ENCODE data around the gene MARCHF6. TPM values are rescaled to one million over a fixed set of nuclear protein-coding genes. Genes with fewer than 3 reads are reported as not detected.
A peak's percentile ranks its signal among the peaks of the same experiment; 100 is the strongest.
"Not testable (repeated sequence)": the region's sequence is repeated elsewhere in the genome, so short reads cannot be mapped to it uniquely, and the experiment has no call there.

Gene MARCHF6
- total RNA-seq, 3 donors from 2014 or later, result 94.5 to 110 (median 96.7) TPM

DNA sequence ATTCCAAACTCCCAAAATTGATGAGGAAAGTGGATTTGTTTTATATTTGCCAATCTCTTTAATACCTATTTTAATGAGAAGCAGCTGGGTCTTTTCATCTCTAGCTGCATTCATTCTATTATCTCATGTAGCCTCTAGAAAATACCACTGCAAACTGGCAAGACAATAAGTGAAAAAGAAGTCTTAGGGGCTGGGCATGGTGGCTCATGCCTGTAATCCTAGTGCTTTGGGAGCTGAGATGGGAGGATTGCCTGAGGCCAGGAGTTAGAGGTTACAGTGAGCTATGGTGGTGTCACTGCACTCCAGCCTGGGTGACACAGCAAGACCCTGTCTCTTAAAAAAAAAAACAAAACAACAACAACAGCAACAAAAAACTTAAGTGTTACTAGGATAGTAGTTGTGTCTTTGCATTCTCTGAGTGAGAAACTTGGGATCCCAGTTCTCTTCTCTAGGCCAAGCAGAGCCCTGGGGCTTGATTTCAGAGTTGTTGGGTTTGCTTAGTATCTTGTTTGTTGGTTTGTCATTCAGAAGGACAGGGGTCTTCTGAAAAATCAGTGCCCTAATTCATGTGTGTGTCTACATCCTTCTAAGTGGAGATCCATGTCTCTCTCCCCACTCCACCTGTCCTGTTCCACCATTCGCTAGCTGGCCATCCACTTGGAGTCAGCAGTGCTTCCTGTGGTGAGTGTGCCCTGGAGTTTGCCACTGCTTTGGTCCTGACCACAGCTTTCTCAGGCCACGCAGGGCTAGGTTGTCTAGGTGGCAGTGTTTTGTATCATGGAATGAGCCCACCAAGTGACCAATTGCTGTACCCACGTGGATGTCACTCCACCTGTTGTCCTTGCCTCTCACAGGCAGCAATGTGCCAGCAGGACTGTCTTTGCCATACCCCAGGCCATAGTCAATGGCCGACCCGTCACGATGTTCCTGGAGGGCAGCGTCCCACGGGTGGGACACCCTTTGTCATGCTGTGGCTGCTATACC is 19.5 kb downstream of the MARCHF6 start:
- Mint-ChIP-seq H3K27me3 (ENCODE audit: low read depth) (no peaks in the 10 kb centered on the region), H3K9me3 (no peaks in the 10 kb centered on the region), H3K4me1 (ENCODE audit: low read depth) (peaks cover 79% of the 10 kb centered on the region), H3K4me3 (no peak overlapping the region), H3K36me3 (ENCODE audit: insufficient read depth) (peaks cover 24% of the 10 kb centered on the region)
- DNase-seq (no peak), ATAC-seq (no peak)

DNA sequence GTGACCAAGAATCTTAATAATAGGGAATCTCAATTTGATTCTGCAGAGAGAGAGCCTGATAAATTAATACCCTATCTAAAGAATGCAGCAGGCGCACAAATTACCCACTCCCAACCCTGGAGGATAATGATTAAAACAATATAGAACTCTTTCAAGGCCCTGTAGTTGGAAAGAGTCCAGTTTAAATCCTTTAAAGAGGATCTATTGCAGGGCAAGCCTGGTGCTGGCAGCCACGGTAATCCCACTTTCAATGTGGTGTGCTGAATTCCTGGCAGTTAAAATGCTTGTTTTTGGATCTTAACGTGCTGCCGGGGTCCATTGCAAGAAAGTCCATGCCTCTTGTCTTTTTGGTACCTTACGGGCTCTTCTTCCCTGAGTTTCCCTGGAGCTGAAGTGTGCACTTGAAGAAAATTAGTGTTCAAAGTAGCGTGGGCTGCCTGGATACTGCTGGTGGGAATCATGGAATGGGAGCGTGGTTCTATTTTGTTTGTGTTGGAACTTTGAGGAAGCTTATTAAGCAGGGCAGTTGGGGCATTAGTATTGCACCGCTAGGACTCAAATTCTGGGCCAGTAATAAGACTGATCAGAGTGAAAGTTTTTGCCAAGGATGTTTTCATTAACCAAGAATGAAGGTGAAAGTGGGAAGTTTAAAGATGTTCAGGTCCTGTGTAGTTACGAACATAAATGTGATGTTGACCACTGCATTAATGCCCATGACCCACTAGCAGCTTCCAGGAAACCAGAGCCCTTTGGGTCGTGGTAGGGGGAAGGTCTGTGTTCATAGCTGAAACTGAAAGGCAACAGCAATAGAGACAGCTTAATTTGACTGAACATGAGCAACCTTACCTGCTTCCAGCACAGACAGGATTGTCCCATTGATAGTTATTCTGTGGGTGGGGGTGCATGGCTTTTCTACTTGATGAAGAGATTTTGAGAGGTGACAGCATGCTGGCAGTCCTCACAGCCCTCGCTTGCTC is 20.8 kb downstream of the MARCHF6 start:
- Mint-ChIP-seq H3K36me3 (ENCODE audit: insufficient read depth) (peaks cover 24% of the 10 kb centered on the region), H3K4me1 (ENCODE audit: low read depth) (peaks cover 75% of the 10 kb centered on the region), H3K4me3 (no peak overlapping the region), H3K9me3 (no peaks in the 10 kb centered on the region), H3K27me3 (ENCODE audit: low read depth) (no peaks in the 10 kb centered on the region)
- ATAC-seq (no peak), DNase-seq (no peak)

DNA sequence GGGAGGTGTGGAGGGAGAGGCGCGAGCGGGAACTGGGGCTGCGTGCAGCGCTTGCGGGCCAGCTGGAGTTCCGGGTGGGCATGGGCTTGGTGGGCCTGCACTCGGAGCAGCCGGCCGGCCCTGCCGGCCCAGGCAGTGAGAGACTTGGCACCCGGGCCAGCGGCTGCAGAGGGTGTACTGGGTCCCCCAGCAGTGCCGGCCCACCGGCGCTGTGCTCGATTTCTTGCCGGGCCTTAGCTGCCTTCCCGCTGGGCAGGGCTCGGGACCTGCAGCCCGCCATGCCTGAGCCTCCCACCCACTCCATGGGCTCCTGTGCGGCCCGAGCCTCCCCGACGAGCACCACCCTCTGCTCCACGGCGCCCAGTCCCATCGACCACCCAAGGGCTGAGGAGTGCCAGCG is 21.7 kb downstream of the MARCHF6 start:
- H3K27me3 Mint-ChIP-seq (ENCODE audit: low read depth); ATAC-seq; DNase-seq; H3K9me3 Mint-ChIP-seq; H3K4me3 Mint-ChIP-seq: not testable (repeated sequence)
- Mint-ChIP-seq H3K4me1 (ENCODE audit: low read depth) (peaks cover 70% of the 10 kb centered on the region), H3K36me3 (ENCODE audit: insufficient read depth) (peaks cover 24% of the 10 kb centered on the region)

DNA sequence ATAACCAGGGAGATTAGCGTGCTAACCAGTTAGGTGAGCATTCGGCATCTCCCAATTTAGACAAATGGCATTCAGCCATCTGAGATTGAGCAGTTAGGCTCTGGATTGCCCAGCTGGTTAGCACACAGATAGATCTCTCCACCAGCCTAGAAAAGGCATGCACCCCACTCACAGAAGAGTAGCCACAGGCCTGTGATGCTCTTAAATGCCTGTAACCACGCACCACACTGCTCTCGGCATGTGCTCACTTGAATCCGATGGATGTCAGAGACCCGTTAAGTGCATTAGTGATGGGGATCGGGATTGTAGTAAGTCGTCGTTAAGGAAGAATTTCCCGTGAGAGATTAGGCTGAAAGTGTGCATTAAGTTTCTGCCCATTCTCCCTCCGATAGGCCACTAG is 23.0 kb downstream of the MARCHF6 start:
- Mint-ChIP-seq H3K9me3 (no peaks in the 10 kb centered on the region), H3K4me1 (ENCODE audit: low read depth) (peaks cover 60% of the 10 kb centered on the region), H3K4me3 (no peak overlapping the region), H3K36me3 (ENCODE audit: insufficient read depth) (peaks cover 29% of the 10 kb centered on the region), H3K27me3 (ENCODE audit: low read depth) (no peaks in the 10 kb centered on the region)
- ATAC-seq, result no peak
- no peak for DNase-seq

DNA sequence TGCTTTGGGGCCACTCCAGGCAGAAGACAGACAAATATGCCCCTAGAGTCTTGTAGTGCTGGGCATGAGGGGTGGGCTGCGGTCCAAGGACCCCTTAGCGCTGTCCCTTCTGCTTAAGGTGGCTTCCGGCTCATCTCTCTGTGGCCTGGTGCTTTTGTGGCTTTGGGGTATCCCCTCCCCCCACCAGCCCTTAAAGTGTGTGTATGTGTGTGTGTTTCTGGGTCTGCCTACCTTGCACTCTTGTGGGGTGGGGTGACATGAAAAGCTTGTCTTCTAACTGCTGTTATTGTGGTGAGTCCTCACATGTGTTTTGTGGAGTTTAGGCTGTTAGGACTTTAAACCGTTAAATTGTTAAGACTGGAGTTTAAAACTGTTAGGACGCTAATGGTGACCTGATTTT is 23.6 kb downstream of the MARCHF6 start:
- no peaks in the 10 kb centered on the region for H3K27me3 Mint-ChIP-seq (ENCODE audit: low read depth)
- DNase-seq (no peak), ATAC-seq (peak; percentile 18 to 51)
- peaks cover 56% of the 10 kb centered on the region for H3K4me1 Mint-ChIP-seq (ENCODE audit: low read depth)
- no peaks in the 10 kb centered on the region for H3K9me3 Mint-ChIP-seq
- H3K36me3 Mint-ChIP-seq (ENCODE audit: insufficient read depth), result peaks cover 31% of the 10 kb centered on the region
- no peak overlapping the region for H3K4me3 Mint-ChIP-seq

DNA sequence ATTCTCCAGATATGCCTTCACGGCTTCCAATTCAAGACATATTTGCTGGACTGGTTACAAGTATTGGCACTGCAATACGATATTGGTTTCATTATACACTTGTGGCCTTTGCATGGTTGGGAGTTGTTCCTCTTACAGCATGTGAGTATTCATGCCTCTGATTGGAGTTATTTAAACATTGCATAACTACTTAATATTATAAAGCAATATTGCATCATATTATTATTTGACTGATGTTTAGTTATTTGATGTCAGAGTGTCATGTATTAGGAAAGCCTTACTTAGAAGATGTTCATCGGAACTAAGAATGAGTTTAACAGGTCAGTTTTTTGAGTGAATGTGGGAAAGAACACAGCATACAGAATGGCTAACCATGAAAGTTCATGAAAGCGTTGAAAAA is 28.3 kb downstream of the MARCHF6 start:
- DNase-seq (no peak), ATAC-seq (no peak)
- Mint-ChIP-seq H3K4me3 (no peak overlapping the region), H3K36me3 (ENCODE audit: insufficient read depth) (peaks cover 36% of the 10 kb centered on the region), H3K9me3 (no peaks in the 10 kb centered on the region), H3K4me1 (ENCODE audit: low read depth) (peaks cover 22% of the 10 kb centered on the region), H3K27me3 (ENCODE audit: low read depth) (no peaks in the 10 kb centered on the region)

DNA sequence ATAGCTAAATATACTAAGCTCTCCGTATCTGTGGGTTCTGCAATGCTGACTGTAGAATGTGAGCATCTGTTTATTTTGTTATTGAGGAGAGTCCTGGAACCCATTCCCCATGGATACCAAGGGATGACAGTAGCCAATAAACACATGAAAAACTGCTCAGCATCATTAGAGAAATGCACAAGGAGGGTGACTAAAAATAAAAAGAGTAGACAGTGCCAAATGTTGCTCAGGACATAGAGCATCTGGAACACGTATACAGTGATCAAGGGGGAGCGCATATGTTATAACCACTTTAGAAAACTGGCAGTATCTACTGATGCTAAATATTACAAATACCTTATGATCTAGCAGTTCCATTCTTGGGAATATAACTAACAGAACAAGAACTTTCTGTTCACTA is 31.0 kb downstream of the MARCHF6 start:
- Mint-ChIP-seq H3K9me3 (no peaks in the 10 kb centered on the region), H3K27me3 (ENCODE audit: low read depth) (no peaks in the 10 kb centered on the region), H3K4me3 (no peak overlapping the region), H3K4me1 (ENCODE audit: low read depth) (peaks cover 7% of the 10 kb centered on the region), H3K36me3 (ENCODE audit: insufficient read depth) (peaks cover 32% of the 10 kb centered on the region)
- ATAC-seq, result no peak
- DNase-seq, result no peak

DNA sequence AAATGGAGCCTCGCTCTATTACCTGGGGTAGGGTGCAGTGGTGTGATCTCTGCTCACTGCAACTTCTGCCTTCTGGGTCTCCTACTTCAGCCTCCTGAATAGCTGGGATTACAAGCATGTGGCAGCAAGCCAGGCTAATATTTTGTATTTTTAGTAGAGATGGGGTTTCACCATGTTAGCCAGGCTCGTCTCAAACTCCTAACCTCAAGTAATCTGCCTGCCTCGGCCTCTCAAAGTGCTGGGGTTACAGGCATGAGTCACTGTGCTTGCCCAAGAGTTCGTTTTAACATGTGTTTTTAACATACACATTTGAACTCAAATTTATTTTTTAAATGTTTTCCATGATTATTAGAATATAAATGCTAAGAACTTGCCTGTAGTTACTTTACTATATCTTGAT is 34.2 kb downstream of the MARCHF6 start:
- Mint-ChIP-seq H3K4me1 (ENCODE audit: low read depth) (peaks cover 3% of the 10 kb centered on the region), H3K9me3 (no peaks in the 10 kb centered on the region), H3K36me3 (ENCODE audit: insufficient read depth) (peaks cover 33% of the 10 kb centered on the region), H3K27me3 (ENCODE audit: low read depth) (no peaks in the 10 kb centered on the region), H3K4me3 (no peak overlapping the region)
- ATAC-seq (no peak), DNase-seq (no peak)

DNA sequence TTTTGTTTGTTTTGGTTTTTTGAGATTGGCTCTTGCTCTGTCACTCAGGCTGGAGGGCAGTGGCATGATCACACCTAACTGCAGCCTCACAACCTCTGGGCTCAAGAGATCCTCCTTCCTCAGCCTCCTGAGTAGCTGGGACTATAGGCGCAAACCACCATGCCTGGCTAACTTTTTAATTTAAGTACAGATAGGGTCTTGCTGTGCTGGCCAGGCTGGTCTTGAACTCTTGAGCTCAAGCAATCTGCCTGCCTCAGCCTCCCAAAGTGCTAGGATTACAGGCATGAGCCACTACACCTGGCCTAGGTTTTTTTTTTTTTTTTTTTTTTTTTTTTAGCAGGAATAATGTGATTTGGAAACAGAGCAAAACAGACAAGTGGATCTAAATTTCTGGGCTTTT is 37.6 kb downstream of the MARCHF6 start:
- peaks cover 31% of the 10 kb centered on the region for H3K36me3 Mint-ChIP-seq (ENCODE audit: insufficient read depth)
- H3K4me1 Mint-ChIP-seq (ENCODE audit: low read depth), result no peaks in the 10 kb centered on the region
- DNase-seq (no peak), ATAC-seq (no peak)
- H3K4me3 Mint-ChIP-seq, result no peak overlapping the region
- H3K27me3 Mint-ChIP-seq (ENCODE audit: low read depth), result no peaks in the 10 kb centered on the region
- no peaks in the 10 kb centered on the region for H3K9me3 Mint-ChIP-seq

DNA sequence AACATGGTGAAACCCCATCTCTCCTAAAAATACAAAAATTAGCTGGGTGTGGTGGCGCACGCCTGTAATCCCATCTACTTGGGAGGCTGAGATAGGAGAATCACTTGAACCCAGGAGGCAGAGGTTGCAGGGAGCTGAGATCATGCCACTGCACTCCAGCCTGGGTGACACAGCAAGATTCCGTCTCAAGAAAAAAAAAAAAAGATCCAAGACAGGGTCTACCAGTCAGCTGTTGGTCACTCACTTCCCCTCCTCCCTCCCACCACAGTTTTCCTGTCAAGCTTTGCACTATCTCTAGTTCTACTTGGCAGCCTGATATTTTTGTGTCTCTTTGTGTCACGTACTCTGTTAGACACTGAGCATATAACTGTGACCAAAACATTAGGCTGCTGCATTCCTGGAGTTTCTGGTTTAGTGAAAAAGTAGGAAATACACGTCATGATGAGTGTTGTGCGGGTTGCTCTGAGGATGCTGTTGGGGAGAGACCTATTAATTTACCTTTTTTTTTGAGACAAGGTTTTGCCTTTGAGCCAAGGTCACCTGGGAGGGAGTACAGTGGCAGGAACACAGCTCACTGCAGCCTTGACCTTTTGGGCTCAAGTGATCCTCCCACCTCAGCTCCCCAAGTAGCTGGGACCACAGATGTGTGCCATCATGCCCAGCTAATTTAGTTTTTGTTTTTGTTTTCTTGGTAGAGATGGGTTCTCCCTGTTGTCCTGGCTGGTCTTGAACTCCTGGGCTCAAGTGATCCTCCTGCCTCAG is 39.3 kb downstream of the MARCHF6 start:
- not testable (repeated sequence) for H3K4me1 Mint-ChIP-seq (ENCODE audit: low read depth); ATAC-seq; DNase-seq; H3K27me3 Mint-ChIP-seq (ENCODE audit: low read depth); H3K4me3 Mint-ChIP-seq; H3K9me3 Mint-ChIP-seq
- H3K36me3 Mint-ChIP-seq (ENCODE audit: insufficient read depth), result peaks cover 40% of the 10 kb centered on the region

DNA sequence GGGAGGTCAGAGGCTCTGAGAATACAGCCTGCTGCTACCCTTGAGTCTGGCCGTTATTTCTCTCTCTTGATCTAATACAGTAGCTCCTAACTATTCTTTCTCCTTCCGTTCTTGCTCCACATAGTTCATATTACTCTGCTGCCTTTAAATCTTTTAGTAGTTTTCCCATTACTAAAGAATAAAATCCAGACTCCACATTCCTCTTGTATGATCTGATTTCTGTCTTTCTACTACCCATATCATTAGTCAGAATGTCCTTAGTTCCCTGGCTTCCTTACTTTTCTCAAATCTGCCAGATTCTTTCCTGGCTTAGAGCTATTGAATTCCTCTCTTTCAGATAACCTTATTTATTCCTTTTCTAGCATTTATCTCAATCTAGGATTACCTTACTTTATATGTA is 40.0 kb downstream of the MARCHF6 start:
- no peaks in the 10 kb centered on the region for H3K27me3 Mint-ChIP-seq (ENCODE audit: low read depth)
- H3K4me3 Mint-ChIP-seq, result no peak overlapping the region
- peaks cover 44% of the 10 kb centered on the region for H3K36me3 Mint-ChIP-seq (ENCODE audit: insufficient read depth)
- ATAC-seq (no peak), DNase-seq (no peak)
- H3K4me1 Mint-ChIP-seq (ENCODE audit: low read depth), result peaks cover 2% of the 10 kb centered on the region
- H3K9me3 Mint-ChIP-seq, result no peaks in the 10 kb centered on the region

DNA sequence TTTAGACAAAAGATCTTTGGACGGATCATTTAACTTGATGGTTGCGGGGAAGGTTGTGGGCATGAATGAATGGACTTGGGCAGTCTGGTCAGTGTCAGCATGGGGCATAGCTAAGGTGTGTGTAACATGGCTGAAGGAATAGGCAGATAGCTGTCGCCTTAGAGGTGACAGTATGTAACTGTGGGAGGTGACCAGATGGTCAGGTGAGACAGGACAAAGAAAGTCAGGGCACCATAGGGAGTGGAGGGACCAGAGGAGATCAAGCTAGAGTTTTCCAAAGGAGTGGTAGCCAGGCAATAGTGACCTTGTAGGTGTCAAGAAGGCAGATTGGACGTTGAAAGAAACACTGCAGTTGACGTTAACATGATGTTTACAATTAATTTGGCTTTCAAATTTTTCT is 43.1 kb downstream of the MARCHF6 start:
- H3K36me3 Mint-ChIP-seq (ENCODE audit: insufficient read depth), result peaks cover 50% of the 10 kb centered on the region

DNA sequence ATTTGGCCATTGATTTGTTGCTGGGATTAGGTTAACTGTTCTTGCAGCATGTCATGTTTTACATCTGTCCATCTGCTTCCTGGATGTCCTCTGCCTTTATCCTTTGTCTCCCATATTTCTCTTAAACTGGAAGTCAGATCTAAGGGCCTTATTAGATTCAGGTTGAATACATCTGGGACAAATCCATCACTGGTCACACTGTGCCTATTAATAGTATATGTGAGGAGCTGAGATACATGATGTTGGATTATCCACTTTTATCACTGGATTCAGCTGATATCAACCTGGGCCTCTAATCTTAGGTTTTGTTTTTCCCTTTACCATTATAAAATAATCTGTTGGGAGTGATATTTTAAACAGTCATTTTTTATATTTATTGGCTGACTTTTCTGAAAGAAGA is 46.3 kb downstream of the MARCHF6 start:
- H3K36me3 Mint-ChIP-seq (ENCODE audit: insufficient read depth), result peaks cover 54% of the 10 kb centered on the region
- no peak overlapping the region for H3K4me3 Mint-ChIP-seq
- no peaks in the 10 kb centered on the region for H3K9me3 Mint-ChIP-seq
- H3K4me1 Mint-ChIP-seq (ENCODE audit: low read depth), result peaks cover 6% of the 10 kb centered on the region
- no peak for DNase-seq
- no peak for ATAC-seq
- H3K27me3 Mint-ChIP-seq (ENCODE audit: low read depth), result no peaks in the 10 kb centered on the region

More for the DNA sequence above, 43.1 kb downstream of the MARCHF6 start:
- H3K27me3 Mint-ChIP-seq (ENCODE audit: low read depth), result no peaks in the 10 kb centered on the region
- H3K9me3 Mint-ChIP-seq, result no peaks in the 10 kb centered on the region
- ATAC-seq (no peak), DNase-seq (no peak)
- H3K4me3 Mint-ChIP-seq, result no peak overlapping the region
- peaks cover 6% of the 10 kb centered on the region for H3K4me1 Mint-ChIP-seq (ENCODE audit: low read depth)

DNA sequence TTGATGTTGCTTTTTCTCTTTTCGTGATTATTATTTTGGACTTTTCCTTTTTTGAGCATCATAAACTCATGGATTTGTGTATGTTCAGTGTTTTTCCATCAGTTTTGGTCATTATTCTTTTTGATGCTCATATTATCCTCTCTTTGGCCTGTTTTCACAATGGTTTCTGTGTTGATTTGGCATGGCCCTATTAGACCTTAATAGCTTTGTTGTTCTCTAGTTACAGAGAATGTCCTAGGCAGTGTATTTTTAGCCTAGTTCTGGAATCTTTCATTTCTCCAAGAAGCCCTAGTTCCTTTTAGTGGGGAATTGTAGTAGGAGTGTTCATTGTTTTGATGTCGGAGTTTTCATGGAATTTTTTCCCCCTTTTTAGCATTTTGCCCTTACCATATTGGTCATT is 46.9 kb downstream of the MARCHF6 start:
- DNase-seq (no peak), ATAC-seq (no peak)
- Mint-ChIP-seq H3K9me3 (no peaks in the 10 kb centered on the region), H3K4me3 (no peak overlapping the region), H3K36me3 (ENCODE audit: insufficient read depth) (peaks cover 50% of the 10 kb centered on the region), H3K27me3 (ENCODE audit: low read depth) (no peaks in the 10 kb centered on the region), H3K4me1 (ENCODE audit: low read depth) (peaks cover 6% of the 10 kb centered on the region)
